ENCODE results near the gene TMEM150A.

TMEM150A gene

GRCh38 chr2:85631316-85631715, 28.8 kb upstream of the TMEM150A start:
- no peak for TF ChIP-seq FOXM1 (IDR thresholded peaks at IDR 0.05; ENCODE audit: borderline replicate concordance, low read depth)
- TF ChIP-seq TCF12 (IDR thresholded peaks at IDR 0.05; ENCODE audit: low read depth) = no peak
- no peak for TF ChIP-seq ZBTB7A (IDR thresholded peaks at IDR 0.05; ENCODE audit: low read depth)
- no peak for TF ChIP-seq EGR1 (IDR thresholded peaks at IDR 0.05)
- TF ChIP-seq RAD21 (IDR thresholded peaks at IDR 0.05; ENCODE audit: low read depth) = no peak
- no peak for TF ChIP-seq YY1 (IDR thresholded peaks at IDR 0.05; ENCODE audit: low read depth)
- TF ChIP-seq NFIC (IDR thresholded peaks at IDR 0.05) = no peak
- TF ChIP-seq REST (IDR thresholded peaks at IDR 0.05; ENCODE audit: low read depth) = no peak
- no peak for TF ChIP-seq TEAD4 (IDR thresholded peaks at IDR 0.05)
- no peak for TF ChIP-seq TAF1 (IDR thresholded peaks at IDR 0.05; ENCODE audit: low read depth)
- TF ChIP-seq CREB1 (IDR thresholded peaks at IDR 0.05; ENCODE audit: low read depth) = no peak
- no peak for TF ChIP-seq MAX (IDR thresholded peaks at IDR 0.05)
- no peak for TF ChIP-seq EP300 (IDR thresholded peaks at IDR 0.05; ENCODE audit: borderline replicate concordance)
- no peak for TF ChIP-seq CEBPB (IDR thresholded peaks at IDR 0.05)
- TF ChIP-seq USF1 (IDR thresholded peaks at IDR 0.05) = no peak

GRCh38 chr2:85628658-85629057, 26.2 kb upstream of the TMEM150A start:
- TF ChIP-seq ZBTB7A (IDR thresholded peaks at IDR 0.05; ENCODE audit: low read depth) = no peak
- TF ChIP-seq EP300 (IDR thresholded peaks at IDR 0.05; ENCODE audit: borderline replicate concordance) = no peak
- TF ChIP-seq EGR1 (IDR thresholded peaks at IDR 0.05) = no peak
- no peak for TF ChIP-seq USF1 (IDR thresholded peaks at IDR 0.05)
- no peak for TF ChIP-seq CEBPB (IDR thresholded peaks at IDR 0.05)
- no peak for TF ChIP-seq TEAD4 (IDR thresholded peaks at IDR 0.05)
- no peak for TF ChIP-seq REST (IDR thresholded peaks at IDR 0.05; ENCODE audit: low read depth)
- no peak for TF ChIP-seq TCF12 (IDR thresholded peaks at IDR 0.05; ENCODE audit: low read depth)
- TF ChIP-seq FOXM1 (IDR thresholded peaks at IDR 0.05; ENCODE audit: borderline replicate concordance, low read depth) = no peak
- TF ChIP-seq NFIC (IDR thresholded peaks at IDR 0.05) = no peak
- no peak for TF ChIP-seq YY1 (IDR thresholded peaks at IDR 0.05; ENCODE audit: low read depth)
- no peak for TF ChIP-seq CREB1 (IDR thresholded peaks at IDR 0.05; ENCODE audit: low read depth)
- TF ChIP-seq TAF1 (IDR thresholded peaks at IDR 0.05; ENCODE audit: low read depth) = no peak
- TF ChIP-seq RAD21 (IDR thresholded peaks at IDR 0.05; ENCODE audit: low read depth) = no peak
- TF ChIP-seq MAX (IDR thresholded peaks at IDR 0.05) = no peak

- TF ChIP-seq FOXM1 (IDR thresholded peaks at IDR 0.05; ENCODE audit: borderline replicate concordance, low read depth) (no peak), CEBPB (IDR thresholded peaks at IDR 0.05) (no peak), TEAD4 (IDR thresholded peaks at IDR 0.05) (no peak), NFIC (IDR thresholded peaks at IDR 0.05) (no peak), ZBTB7A (IDR thresholded peaks at IDR 0.05; ENCODE audit: low read depth) (no peak), TCF12 (IDR thresholded peaks at IDR 0.05; ENCODE audit: low read depth) (no peak), USF1 (IDR thresholded peaks at IDR 0.05) (no peak), EGR1 (IDR thresholded peaks at IDR 0.05) (no peak), MAX (IDR thresholded peaks at IDR 0.05) (no peak), YY1 (IDR thresholded peaks at IDR 0.05; ENCODE audit: low read depth) (no peak), REST (IDR thresholded peaks at IDR 0.05; ENCODE audit: low read depth) (no peak), RAD21 (IDR thresholded peaks at IDR 0.05; ENCODE audit: low read depth) (no peak), TAF1 (IDR thresholded peaks at IDR 0.05; ENCODE audit: low read depth) (no peak), EP300 (IDR thresholded peaks at IDR 0.05; ENCODE audit: borderline replicate concordance) (no peak)
Measured at GRCh38 chr2:85623991-85624390, 21.5 kb upstream of the TMEM150A start.
